Measurements from ENCODE around the gene CYSRT1.

CYSRT1 gene

GRCh38 chr9:137194388-137194787, 30.6 kb upstream of the CYSRT1 start:
- peaks cover 3 to 33% (median 18%) of the 10 kb centered on the region in 4 experiments for H3K4me1 ChIP-seq (ENCODE audit: control extremely low read depth in 1 of 4, control insufficient read depth in 4 of 4, insufficient read depth in 4 of 4, low read length in 3 of 4)
- POLR2A ChIA-PET, result no interaction called here
- CTCF ChIA-PET, result interaction anchor here (1.2 to 1.8 kb wide), 4 partner anchors 13 to 74 kb away, joined by 3 to 6 read pairs (median 4); partner anchors contain the start of genes RNF208 and RNF224

DNA sequence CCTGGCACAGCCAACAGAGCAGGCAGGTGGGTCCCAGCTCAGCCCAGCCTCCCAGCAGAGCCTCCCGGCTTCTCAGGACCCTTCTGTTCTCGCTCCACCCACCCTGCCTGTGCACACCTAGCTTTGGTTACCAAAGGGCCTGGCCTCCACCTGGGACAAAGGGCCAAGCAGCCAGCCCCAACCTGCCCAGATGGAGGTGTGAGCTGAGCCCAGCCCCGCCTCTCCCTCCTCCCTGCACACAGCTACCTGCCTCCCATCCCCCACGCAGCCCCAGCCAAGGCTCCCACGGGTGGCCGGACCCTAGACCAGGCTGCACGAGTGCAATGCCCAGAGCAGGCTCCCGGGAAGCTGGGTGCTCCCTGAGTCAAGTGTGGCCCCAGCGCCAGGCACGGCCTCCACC, 30.1 kb upstream of the CYSRT1 start:
- H3K4me3 ChIP-seq (ENCODE audit: control insufficient read depth in 1 of 7, extremely low read depth in 1 of 7, insufficient read depth in 4 of 7, low read depth in 2 of 7, low read length in 6 of 7), result no peak overlapping the region
- ChIA-PET POLR2A (no interaction called here), CTCF (interaction anchor here (1.2 to 1.8 kb wide), 4 partner anchors 13 to 75 kb away, joined by 3 to 6 read pairs (median 4); partner anchors contain the start of genes RNF208 and RNF224)
- WGBS (ENCODE audit: insufficient coverage), result 97% methylated on average over 8 of the region's 10 CpGs
- no peak for DNase-seq
- no peaks in the 10 kb centered on the region for H3K9me3 ChIP-seq (ENCODE audit: control extremely low read depth in 1 of 5, control insufficient read depth in 4 of 5, insufficient read depth in 2 of 5, low read depth in 1 of 5, low read length in 4 of 5)
- H3K36me3 ChIP-seq (ENCODE audit: control insufficient read depth in 4 of 4, insufficient read depth in 4 of 4, low read length in 3 of 4), result peaks cover 0 to 32% (median 13%) of the 10 kb centered on the region in 4 experiments
- H3K27me3 ChIP-seq (replicated peaks in 2 of 5; ENCODE audit: control insufficient read depth in 4 of 5, insufficient read depth in 5 of 5, low read length in 4 of 5), result peaks cover 0 to 9% (median 0%) of the 10 kb centered on the region in 5 experiments
- peaks cover 0 to 33% (median 18%) of the 10 kb centered on the region in 4 experiments for H3K4me1 ChIP-seq (ENCODE audit: control extremely low read depth in 1 of 4, control insufficient read depth in 4 of 4, insufficient read depth in 4 of 4, low read length in 3 of 4)
- H3K27ac ChIP-seq (ENCODE audit: insufficient read depth in 1 of 2, low read depth in 1 of 2, low read length in 2 of 2, poor library complexity in 1 of 2, severe bottlenecking in 2 of 2), result no peak overlapping the region

More at GRCh38 chr9:137194388-137194787, 30.6 kb upstream of the CYSRT1 start:
- Histone ChIP-seq H3K4me3 (ENCODE audit: control insufficient read depth in 1 of 7, extremely low read depth in 1 of 7, insufficient read depth in 4 of 7, low read depth in 2 of 7, low read length in 6 of 7) (no peak overlapping the region), H3K27ac (ENCODE audit: insufficient read depth in 1 of 2, low read depth in 1 of 2, low read length in 2 of 2, poor library complexity in 1 of 2, severe bottlenecking in 2 of 2) (no peak overlapping the region), H3K9me3 (ENCODE audit: control extremely low read depth in 1 of 5, control insufficient read depth in 4 of 5, insufficient read depth in 2 of 5, low read depth in 1 of 5, low read length in 4 of 5) (no peaks in the 10 kb centered on the region), H3K36me3 (ENCODE audit: control insufficient read depth in 4 of 4, insufficient read depth in 4 of 4, low read length in 3 of 4) (peaks cover 0 to 35% (median 14%) of the 10 kb centered on the region in 4 experiments), H3K27me3 (replicated peaks in 2 of 5; ENCODE audit: control insufficient read depth in 4 of 5, insufficient read depth in 5 of 5, low read length in 4 of 5) (peaks cover 0 to 4% (median 0%) of the 10 kb centered on the region in 5 experiments)
- WGBS (ENCODE audit: insufficient coverage), result 93% methylated on average over 13 of the region's 16 CpGs
- no peak for DNase-seq

GRCh38 chr9:137195525-137196220, 29.3 kb upstream of the CYSRT1 start:
- CTCF ChIA-PET, result interaction anchor here (1.4 to 2.8 kb wide), 2 partner anchors 32 to 41 kb away, joined by 6 to 9 read pairs; partner anchors contain the start of gene RNF224
- Histone ChIP-seq H3K4me1 (ENCODE audit: control extremely low read depth in 1 of 4, control insufficient read depth in 4 of 4, insufficient read depth in 4 of 4, low read length in 3 of 4) (peaks cover 0 to 25% (median 12%) of the 10 kb centered on the region in 4 experiments), H3K27ac (ENCODE audit: insufficient read depth in 1 of 2, low read depth in 1 of 2, low read length in 2 of 2, poor library complexity in 1 of 2, severe bottlenecking in 2 of 2) (no peak overlapping the region), H3K27me3 (replicated peaks in 2 of 5; ENCODE audit: control insufficient read depth in 4 of 5, insufficient read depth in 5 of 5, low read length in 4 of 5) (peaks cover 0 to 9% (median 0%) of the 10 kb centered on the region in 5 experiments), H3K4me3 (ENCODE audit: control insufficient read depth in 1 of 7, extremely low read depth in 1 of 7, insufficient read depth in 4 of 7, low read depth in 2 of 7, low read length in 6 of 7) (no peak overlapping the region), H3K9me3 (ENCODE audit: control extremely low read depth in 1 of 5, control insufficient read depth in 4 of 5, insufficient read depth in 2 of 5, low read depth in 1 of 5, low read length in 4 of 5) (no peaks in the 10 kb centered on the region), H3K36me3 (ENCODE audit: control insufficient read depth in 4 of 4, insufficient read depth in 4 of 4, low read length in 3 of 4) (peaks cover 0 to 24% (median 8%) of the 10 kb centered on the region in 4 experiments)
- no peak for DNase-seq
- WGBS (ENCODE audit: insufficient coverage), result 98% methylated on average over 20 of the region's 21 CpGs
- POLR2A ChIA-PET, result interaction anchor here (1.0 kb wide), 1 partner anchor 10 kb away, joined by 3 read pairs; the partner anchor contains the start of genes NDOR1 and TMEM203

DNA sequence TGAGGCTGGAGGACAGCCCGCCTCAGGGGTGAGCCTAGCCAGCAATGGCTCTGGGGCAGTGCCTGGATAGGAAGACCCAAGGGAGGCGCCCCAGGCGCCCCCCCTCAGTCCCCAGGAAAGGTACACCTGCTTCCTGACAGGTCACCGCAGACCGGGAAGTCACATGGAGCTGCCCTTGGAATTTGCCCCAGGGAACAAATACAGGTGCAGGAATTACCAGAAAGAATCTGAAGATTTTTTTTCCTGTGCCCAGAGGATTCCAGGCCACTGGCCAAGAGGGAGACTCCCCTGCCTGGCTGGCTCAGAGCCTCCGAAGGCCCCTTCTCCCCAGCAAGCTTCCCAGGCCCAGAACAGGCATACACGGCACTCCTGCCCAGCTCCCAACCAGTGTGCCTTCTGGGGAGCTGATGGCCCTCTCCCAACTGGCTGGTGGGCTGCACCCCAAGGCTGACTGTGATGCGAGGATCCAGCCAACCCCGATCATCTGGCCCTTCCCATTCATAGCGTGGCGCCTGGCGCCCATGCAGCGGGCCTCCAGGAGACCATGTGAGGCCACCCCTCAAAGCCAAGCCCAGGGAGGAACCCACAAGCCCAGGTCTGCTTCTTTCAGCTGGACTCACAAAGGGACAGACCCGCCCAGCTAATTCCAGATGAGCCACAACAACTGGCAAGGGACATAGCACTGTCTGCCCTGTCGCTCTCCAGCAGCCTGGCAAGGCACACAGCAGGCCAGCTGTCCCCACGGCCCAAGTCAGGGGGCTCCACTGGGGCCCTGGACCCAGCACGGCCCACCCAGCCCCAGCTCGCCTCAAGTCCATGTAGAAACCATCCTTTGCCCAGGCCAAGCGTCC, 26.7 kb upstream of the CYSRT1 start:
- no peak for DNase-seq
- ChIA-PET CTCF (interaction anchor here (0.6 to 2.8 kb wide), 4 partner anchors 8 to 38 kb away, joined by 3 to 9 read pairs (median 4); partner anchors contain the start of gene SSNA1), POLR2A (interaction anchor here (1.0 kb wide), 1 partner anchor 25 kb away, joined by 3 read pairs; no protein-coding TSS in a partner anchor)
- Histone ChIP-seq H3K36me3 (ENCODE audit: control insufficient read depth in 4 of 4, insufficient read depth in 4 of 4, low read length in 3 of 4) (no peaks in the 10 kb centered on the region), H3K9me3 (ENCODE audit: control extremely low read depth in 1 of 5, control insufficient read depth in 4 of 5, insufficient read depth in 2 of 5, low read depth in 1 of 5, low read length in 4 of 5) (no peaks in the 10 kb centered on the region), H3K27ac (ENCODE audit: insufficient read depth in 1 of 2, low read depth in 1 of 2, low read length in 2 of 2, poor library complexity in 1 of 2, severe bottlenecking in 2 of 2) (no peak overlapping the region), H3K27me3 (replicated peaks in 2 of 5; ENCODE audit: control insufficient read depth in 4 of 5, insufficient read depth in 5 of 5, low read length in 4 of 5) (peaks cover 0 to 9% (median 0%) of the 10 kb centered on the region in 5 experiments), H3K4me3 (ENCODE audit: control insufficient read depth in 1 of 7, extremely low read depth in 1 of 7, insufficient read depth in 4 of 7, low read depth in 2 of 7, low read length in 6 of 7) (no peak overlapping the region), H3K4me1 (ENCODE audit: control extremely low read depth in 1 of 4, control insufficient read depth in 4 of 4, insufficient read depth in 4 of 4, low read length in 3 of 4) (peaks cover 0 to 41% (median 19%) of the 10 kb centered on the region in 4 experiments)
- WGBS (ENCODE audit: insufficient coverage), result 93% methylated on average over 18 of the region's 19 CpGs

DNA sequence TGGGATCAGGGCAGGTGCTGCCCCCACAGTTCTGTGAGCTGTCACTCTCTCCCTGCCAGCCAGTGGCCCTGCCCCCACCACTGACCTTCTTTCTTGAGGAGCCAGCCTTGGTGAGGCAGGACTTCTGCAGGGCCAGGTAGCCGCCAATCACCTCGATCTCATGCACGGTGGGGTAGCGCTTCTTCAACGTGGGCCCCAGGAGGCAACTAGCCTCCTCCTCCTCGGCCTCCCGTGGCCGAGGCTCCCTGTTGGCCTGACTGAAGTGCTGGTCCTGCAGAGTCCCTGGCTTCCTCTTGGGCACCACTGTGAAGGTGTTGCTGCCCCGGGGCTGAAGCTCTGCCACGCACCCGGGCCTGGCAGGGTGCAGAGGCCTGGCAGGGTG, 26.1 kb upstream of the CYSRT1 start:
- 93% methylated on average over 10 of the region's 11 CpGs for WGBS (ENCODE audit: insufficient coverage)
- Histone ChIP-seq H3K4me3 (ENCODE audit: control insufficient read depth in 1 of 7, extremely low read depth in 1 of 7, insufficient read depth in 4 of 7, low read depth in 2 of 7, low read length in 6 of 7) (peak overlapping the region in 1 of 7 experiments; percentile 60), H3K9me3 (ENCODE audit: control extremely low read depth in 1 of 5, control insufficient read depth in 4 of 5, insufficient read depth in 2 of 5, low read depth in 1 of 5, low read length in 4 of 5) (no peaks in the 10 kb centered on the region), H3K36me3 (ENCODE audit: control insufficient read depth in 4 of 4, insufficient read depth in 4 of 4, low read length in 3 of 4) (no peaks in the 10 kb centered on the region), H3K27ac (ENCODE audit: insufficient read depth in 1 of 2, low read depth in 1 of 2, low read length in 2 of 2, poor library complexity in 1 of 2, severe bottlenecking in 2 of 2) (no peak overlapping the region), H3K4me1 (ENCODE audit: control extremely low read depth in 1 of 4, control insufficient read depth in 4 of 4, insufficient read depth in 4 of 4, low read length in 3 of 4) (peaks cover 0 to 42% (median 21%) of the 10 kb centered on the region in 4 experiments), H3K27me3 (replicated peaks in 2 of 5; ENCODE audit: control insufficient read depth in 4 of 5, insufficient read depth in 5 of 5, low read length in 4 of 5) (peaks cover 0 to 9% (median 0%) of the 10 kb centered on the region in 5 experiments)
- ChIA-PET CTCF (interaction anchor here (1.1 to 1.6 kb wide), 2 partner anchors 8 to 28 kb away, joined by 3 to 5 read pairs; no protein-coding TSS in a partner anchor), POLR2A (no interaction called here)
- DNase-seq, result no peak

- POLR2A ChIA-PET, result interaction anchor here (0.5 kb wide), 1 partner anchor 68 kb away, joined by 3 read pairs; no protein-coding TSS in a partner anchor
- Histone ChIP-seq H3K27me3 (replicated peaks in 2 of 5; ENCODE audit: control insufficient read depth in 4 of 5, insufficient read depth in 5 of 5, low read length in 4 of 5) (peaks cover 0 to 9% (median 0%) of the 10 kb centered on the region in 5 experiments), H3K9me3 (ENCODE audit: control extremely low read depth in 1 of 5, control insufficient read depth in 4 of 5, insufficient read depth in 2 of 5, low read depth in 1 of 5, low read length in 4 of 5) (no peaks in the 10 kb centered on the region), H3K36me3 (ENCODE audit: control insufficient read depth in 4 of 4, insufficient read depth in 4 of 4, low read length in 3 of 4) (no peaks in the 10 kb centered on the region), H3K27ac (ENCODE audit: insufficient read depth in 1 of 2, low read depth in 1 of 2, low read length in 2 of 2, poor library complexity in 1 of 2, severe bottlenecking in 2 of 2) (no peak overlapping the region), H3K4me1 (ENCODE audit: control extremely low read depth in 1 of 4, control insufficient read depth in 4 of 4, insufficient read depth in 4 of 4, low read length in 3 of 4) (peaks cover 3 to 49% (median 27%) of the 10 kb centered on the region in 4 experiments), H3K4me3 (ENCODE audit: control insufficient read depth in 1 of 7, extremely low read depth in 1 of 7, insufficient read depth in 4 of 7, low read depth in 2 of 7, low read length in 6 of 7) (peak overlapping the region in 4 of 7 experiments; percentile 6 to 62 (median 50))
- no peak for DNase-seq
- 25% methylated on average over 37 of the region's 51 CpGs for WGBS (ENCODE audit: insufficient coverage)
- CTCF ChIA-PET, result interaction anchor here (1.6 kb wide), 1 partner anchor 27 kb away, joined by 5 read pairs; no protein-coding TSS in a partner anchor
Observed at GRCh38 chr9:137199411-137200121, 25.4 kb upstream of the CYSRT1 start.

Data from common myeloid progenitor, CD34-positive (primary cell).